Measurements from ENCODE around the gene ALPK1.

Gene ALPK1

DNA sequence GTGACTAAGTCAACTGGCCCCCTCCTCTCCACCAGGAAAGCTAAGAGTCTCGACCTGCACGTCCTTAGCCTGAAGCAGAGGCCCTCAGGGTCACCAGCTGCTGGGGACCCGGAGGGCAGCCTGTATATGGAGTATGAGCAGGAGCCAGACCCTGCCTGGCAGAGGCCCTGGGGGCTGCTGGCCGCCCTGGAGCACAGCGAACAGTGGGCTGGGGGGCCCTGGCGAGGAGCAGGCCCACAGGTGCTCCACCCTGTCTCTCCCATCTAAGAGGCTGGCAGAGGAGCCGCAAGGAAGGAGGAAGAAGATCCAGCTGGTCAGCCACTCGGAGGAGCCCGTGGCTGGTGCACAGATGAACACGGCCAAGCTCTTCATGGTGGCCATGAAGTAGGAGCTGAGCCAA is 61.2 kb downstream of the ALPK1 start:
- no peaks in the 10 kb centered on the region for H3K4me1 ChIP-seq (ENCODE audit: control insufficient read depth, insufficient read depth, low read length, poor library complexity, severe bottlenecking)
- WGBS, 2 experiments (ENCODE audit: insufficient coverage in 2 of 2) = 90 to 91% methylated on average over 8 to 10 of the region's 10 CpGs
- H3K9me3 ChIP-seq (ENCODE audit: control insufficient read depth, low read length) = peaks cover 4% of the 10 kb centered on the region
- no peak overlapping the region for H3K27ac ChIP-seq (ENCODE audit: low read depth, low read length, severe bottlenecking)
- no peak overlapping the region for H3K4me3 ChIP-seq (ENCODE audit: extremely low read depth, insufficient read depth, low read length, poor library complexity, severe bottlenecking)
- H3K36me3 ChIP-seq (ENCODE audit: control insufficient read depth, insufficient read depth, low read length) = no peaks in the 10 kb centered on the region

DNA sequence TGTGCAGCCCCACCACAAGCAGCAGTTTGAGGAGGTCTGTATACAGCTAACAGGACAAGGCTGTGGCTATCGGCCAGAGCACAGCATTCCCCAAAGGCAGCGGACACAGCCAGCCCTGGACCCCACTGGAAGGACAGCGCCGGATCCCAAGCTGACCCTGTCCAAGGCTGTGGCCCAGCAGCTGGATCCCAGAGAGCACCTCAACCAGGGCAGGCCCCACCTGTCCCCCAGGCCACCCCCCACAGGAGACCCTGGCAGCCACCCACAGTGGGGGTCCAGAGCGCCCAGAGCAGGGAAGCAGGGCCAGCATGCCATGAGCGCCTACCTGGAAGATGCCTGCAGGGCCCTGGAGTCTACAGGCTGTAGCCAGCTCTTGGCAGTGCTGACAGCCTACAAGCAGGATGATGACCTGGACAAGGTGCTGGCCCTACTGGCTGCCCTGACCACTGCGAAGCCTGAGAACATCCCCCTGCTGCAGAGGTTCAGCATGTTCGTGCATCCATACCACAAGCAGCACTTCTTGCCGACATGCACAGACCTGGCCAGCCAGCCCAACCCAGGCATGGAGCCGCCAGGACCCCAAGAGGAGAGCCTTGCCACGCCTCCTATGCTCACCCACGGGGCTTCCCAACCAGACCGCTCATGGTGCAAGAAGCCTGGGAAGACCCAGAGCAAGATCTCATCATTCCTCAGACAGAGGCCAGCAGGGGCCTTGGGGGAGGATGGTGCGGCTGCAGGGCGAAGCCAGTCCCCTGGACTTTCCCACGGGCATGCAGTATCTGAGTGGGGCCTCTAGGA is 62.0 kb downstream of the ALPK1 start:
- 87 to 92% methylated on average over 13 to 16 of the region's 16 CpGs for WGBS, 2 experiments (ENCODE audit: insufficient coverage in 2 of 2)
- H3K4me3 ChIP-seq (ENCODE audit: extremely low read depth, insufficient read depth, low read length, poor library complexity, severe bottlenecking) = no peak overlapping the region

DNA sequence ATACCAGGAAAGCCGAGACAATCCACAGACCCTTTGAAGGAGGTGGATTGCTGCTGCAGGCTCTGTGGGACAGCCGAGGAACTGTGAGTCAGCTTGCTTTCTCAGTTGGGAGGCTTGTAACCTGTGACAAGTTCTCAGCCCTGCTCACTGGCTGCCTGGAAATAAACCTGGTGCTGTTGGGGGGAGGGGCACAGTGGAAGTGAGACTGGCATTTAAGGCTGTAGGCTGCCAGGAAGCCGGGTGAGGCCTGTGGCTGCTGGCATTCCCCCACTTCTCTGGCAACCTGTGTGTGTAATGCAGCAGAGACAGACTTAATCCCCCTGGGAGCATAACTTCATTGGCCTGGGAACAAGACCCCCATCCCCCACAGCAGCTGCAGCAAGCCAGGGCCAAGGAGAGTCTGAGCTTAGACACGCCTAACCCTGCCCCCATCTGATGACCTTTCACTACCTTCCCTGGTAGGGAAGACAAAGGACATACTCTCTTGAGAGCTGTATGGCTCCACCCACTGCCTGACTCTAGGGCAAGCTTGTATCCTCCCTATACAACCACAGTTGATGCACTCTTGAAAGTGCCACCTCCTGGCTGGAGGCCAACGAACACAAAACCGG is 64.1 kb downstream of the ALPK1 start:
- H3K4me1 ChIP-seq (ENCODE audit: control insufficient read depth, insufficient read depth, low read length, poor library complexity, severe bottlenecking) = no peaks in the 10 kb centered on the region
- H3K4me3 ChIP-seq (ENCODE audit: extremely low read depth, insufficient read depth, low read length, poor library complexity, severe bottlenecking) = no peak overlapping the region
- H3K9me3 ChIP-seq (ENCODE audit: control insufficient read depth, low read length) = peaks cover 4% of the 10 kb centered on the region
- WGBS, 2 experiments (ENCODE audit: insufficient coverage in 2 of 2) = 48 to 95% methylated on average over 3 of the region's 6 CpGs
- no peaks in the 10 kb centered on the region for H3K36me3 ChIP-seq (ENCODE audit: control insufficient read depth, insufficient read depth, low read length)
- H3K27ac ChIP-seq (ENCODE audit: low read depth, low read length, severe bottlenecking) = peak overlapping the region; percentile 2

More for the DNA sequence above, 62.0 kb downstream of the ALPK1 start:
- Histone ChIP-seq H3K27ac (ENCODE audit: low read depth, low read length, severe bottlenecking) (no peak overlapping the region), H3K4me1 (ENCODE audit: control insufficient read depth, insufficient read depth, low read length, poor library complexity, severe bottlenecking) (no peaks in the 10 kb centered on the region), H3K36me3 (ENCODE audit: control insufficient read depth, insufficient read depth, low read length) (no peaks in the 10 kb centered on the region), H3K9me3 (ENCODE audit: control insufficient read depth, low read length) (peaks cover 4% of the 10 kb centered on the region)

GRCh38 chr4:112370466-112370865 is 73.3 kb downstream of the ALPK1 start:
- Histone ChIP-seq H3K4me3 (ENCODE audit: extremely low read depth, insufficient read depth, low read length, poor library complexity, severe bottlenecking) (no peak overlapping the region), H3K9me3 (ENCODE audit: control insufficient read depth, low read length) (no peaks in the 10 kb centered on the region), H3K27ac (ENCODE audit: low read depth, low read length, severe bottlenecking) (no peak overlapping the region), H3K4me1 (ENCODE audit: control insufficient read depth, insufficient read depth, low read length, poor library complexity, severe bottlenecking) (no peaks in the 10 kb centered on the region), H3K36me3 (ENCODE audit: control insufficient read depth, insufficient read depth, low read length) (no peaks in the 10 kb centered on the region)
- WGBS, 2 experiments (ENCODE audit: insufficient coverage in 2 of 2) = no CpG with 5 or more reads among the region's 1 CpG

GRCh38 chr4:112371361-112371760 is 74.2 kb downstream of the ALPK1 start:
- H3K36me3 ChIP-seq (ENCODE audit: control insufficient read depth, insufficient read depth, low read length) = no peaks in the 10 kb centered on the region
- no peak overlapping the region for H3K27ac ChIP-seq (ENCODE audit: low read depth, low read length, severe bottlenecking)
- no peaks in the 10 kb centered on the region for H3K9me3 ChIP-seq (ENCODE audit: control insufficient read depth, low read length)
- WGBS, 2 experiments (ENCODE audit: insufficient coverage in 2 of 2) = 89 to 100% methylated on average over 2 of the region's 3 CpGs
- H3K4me1 ChIP-seq (ENCODE audit: control insufficient read depth, insufficient read depth, low read length, poor library complexity, severe bottlenecking) = no peaks in the 10 kb centered on the region
- no peak overlapping the region for H3K4me3 ChIP-seq (ENCODE audit: extremely low read depth, insufficient read depth, low read length, poor library complexity, severe bottlenecking)

- no peaks in the 10 kb centered on the region for H3K4me1 ChIP-seq (ENCODE audit: control insufficient read depth, insufficient read depth, low read length, poor library complexity, severe bottlenecking)
These were observed 77.7 kb downstream of the ALPK1 start for GRCh38 chr4:112374850-112375249.

DNA sequence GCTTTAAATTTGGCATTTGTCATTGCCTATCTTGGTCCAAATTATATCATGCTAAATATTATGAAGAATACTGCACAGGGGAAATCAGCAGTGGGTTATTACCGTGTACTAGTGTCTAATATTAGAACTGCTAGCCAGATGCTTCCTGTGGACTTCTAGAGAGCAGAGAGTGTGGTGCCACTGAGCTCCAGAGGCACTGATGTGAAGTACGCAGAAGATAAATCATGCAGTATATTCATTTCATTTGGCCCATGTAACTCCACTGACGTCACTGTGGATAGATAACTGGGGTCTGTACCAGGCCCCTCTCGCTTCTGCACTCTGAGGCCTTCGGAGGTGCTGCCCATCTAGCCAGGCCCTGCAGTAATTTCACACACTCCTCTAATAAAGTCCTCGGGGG is 80.0 kb downstream of the ALPK1 start:
- H3K4me3 ChIP-seq (ENCODE audit: extremely low read depth, insufficient read depth, low read length, poor library complexity, severe bottlenecking) = no peak overlapping the region
- no peak overlapping the region for H3K27ac ChIP-seq (ENCODE audit: low read depth, low read length, severe bottlenecking)
- no peaks in the 10 kb centered on the region for H3K9me3 ChIP-seq (ENCODE audit: control insufficient read depth, low read length)
- H3K4me1 ChIP-seq (ENCODE audit: control insufficient read depth, insufficient read depth, low read length, poor library complexity, severe bottlenecking) = no peaks in the 10 kb centered on the region
- H3K36me3 ChIP-seq (ENCODE audit: control insufficient read depth, insufficient read depth, low read length) = no peaks in the 10 kb centered on the region
- 90 to 91% methylated on average over 5 to 6 of the region's 6 CpGs for WGBS, 2 experiments (ENCODE audit: insufficient coverage in 2 of 2)

More at GRCh38 chr4:112374850-112375249, 77.7 kb downstream of the ALPK1 start:
- Histone ChIP-seq H3K9me3 (ENCODE audit: control insufficient read depth, low read length) (no peaks in the 10 kb centered on the region), H3K27ac (ENCODE audit: low read depth, low read length, severe bottlenecking) (no peak overlapping the region), H3K4me3 (ENCODE audit: extremely low read depth, insufficient read depth, low read length, poor library complexity, severe bottlenecking) (no peak overlapping the region), H3K36me3 (ENCODE audit: control insufficient read depth, insufficient read depth, low read length) (no peaks in the 10 kb centered on the region)
- no CpG with 5 or more reads among the region's 2 CpGs for WGBS, 2 experiments (ENCODE audit: insufficient coverage in 2 of 2)

DNA sequence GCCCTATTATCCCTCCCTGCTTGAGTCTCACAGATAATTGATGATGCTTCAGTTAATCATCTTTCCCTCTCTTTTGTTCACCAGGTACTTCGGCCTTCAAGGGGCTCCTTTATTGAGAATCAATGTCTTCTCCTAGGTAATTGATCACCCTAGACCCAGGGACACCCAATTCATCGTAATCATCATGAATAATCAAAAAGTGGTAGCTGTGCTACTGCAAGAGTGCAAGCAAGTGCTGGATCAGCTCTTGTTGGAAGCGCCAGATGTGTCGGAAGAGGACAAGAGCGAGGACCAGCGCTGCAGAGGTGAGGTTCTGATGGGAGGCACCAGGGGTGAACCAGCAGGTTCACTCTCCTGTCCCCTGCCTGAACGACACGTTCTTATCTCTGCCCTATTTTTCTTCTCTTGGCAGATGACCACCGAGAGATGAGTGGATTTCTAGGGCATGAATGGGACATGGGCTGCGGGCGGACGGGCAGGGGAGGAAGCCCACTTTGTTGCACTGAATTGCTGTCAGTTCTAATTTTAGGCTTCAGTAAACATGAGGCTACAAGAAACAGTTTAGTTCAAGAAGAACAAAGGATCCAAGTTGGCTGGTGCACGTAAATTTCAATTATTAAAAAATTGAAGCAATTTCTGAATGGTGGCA is 80.5 kb downstream of the ALPK1 start:
- H3K9me3 ChIP-seq (ENCODE audit: control insufficient read depth, low read length) = no peaks in the 10 kb centered on the region
- H3K27ac ChIP-seq (ENCODE audit: low read depth, low read length, severe bottlenecking) = no peak overlapping the region
- no peaks in the 10 kb centered on the region for H3K4me1 ChIP-seq (ENCODE audit: control insufficient read depth, insufficient read depth, low read length, poor library complexity, severe bottlenecking)
- 88 to 95% methylated on average over 12 to 13 of the region's 13 CpGs for WGBS, 2 experiments (ENCODE audit: insufficient coverage in 2 of 2)
- H3K4me3 ChIP-seq (ENCODE audit: extremely low read depth, insufficient read depth, low read length, poor library complexity, severe bottlenecking) = no peak overlapping the region
- H3K36me3 ChIP-seq (ENCODE audit: control insufficient read depth, insufficient read depth, low read length) = no peaks in the 10 kb centered on the region

DNA sequence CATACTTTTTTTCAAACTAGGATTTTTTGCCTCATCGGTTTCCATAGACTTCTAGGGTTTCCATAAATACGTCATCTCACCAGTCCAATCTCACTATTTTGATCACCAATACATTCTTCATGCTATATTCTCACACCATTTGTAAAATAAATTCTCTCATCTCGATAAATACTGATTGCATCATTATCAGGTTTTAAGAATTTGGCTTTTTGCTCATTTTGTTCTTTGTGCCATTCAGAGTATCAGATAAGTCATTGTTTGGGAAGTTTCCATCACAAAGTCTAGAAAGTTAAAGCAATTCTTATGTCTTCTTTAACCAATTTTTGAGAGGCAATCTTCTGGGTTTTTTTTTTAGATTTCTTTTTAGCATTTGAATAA is 81.1 kb downstream of the ALPK1 start:
- WGBS, 2 experiments (ENCODE audit: insufficient coverage in 2 of 2) = 83 to 86% methylated on average over 2 to 3 of the region's 3 CpGs

GRCh38 chr4:112378858-112379257 is 81.7 kb downstream of the ALPK1 start:
- no peak overlapping the region for H3K4me3 ChIP-seq (ENCODE audit: extremely low read depth, insufficient read depth, low read length, poor library complexity, severe bottlenecking)
- H3K36me3 ChIP-seq (ENCODE audit: control insufficient read depth, insufficient read depth, low read length) = no peaks in the 10 kb centered on the region
- H3K27ac ChIP-seq (ENCODE audit: low read depth, low read length, severe bottlenecking) = no peak overlapping the region
- no peaks in the 10 kb centered on the region for H3K9me3 ChIP-seq (ENCODE audit: control insufficient read depth, low read length)
- 75 to 80% methylated on average over 1 to 2 of the region's 3 CpGs for WGBS, 2 experiments (ENCODE audit: insufficient coverage in 2 of 2)
- no peaks in the 10 kb centered on the region for H3K4me1 ChIP-seq (ENCODE audit: control insufficient read depth, insufficient read depth, low read length, poor library complexity, severe bottlenecking)

More for the DNA sequence above, 81.1 kb downstream of the ALPK1 start:
- Histone ChIP-seq H3K36me3 (ENCODE audit: control insufficient read depth, insufficient read depth, low read length) (no peaks in the 10 kb centered on the region), H3K27ac (ENCODE audit: low read depth, low read length, severe bottlenecking) (no peak overlapping the region), H3K9me3 (ENCODE audit: control insufficient read depth, low read length) (no peaks in the 10 kb centered on the region), H3K4me3 (ENCODE audit: extremely low read depth, insufficient read depth, low read length, poor library complexity, severe bottlenecking) (no peak overlapping the region), H3K4me1 (ENCODE audit: control insufficient read depth, insufficient read depth, low read length, poor library complexity, severe bottlenecking) (no peaks in the 10 kb centered on the region)

DNA sequence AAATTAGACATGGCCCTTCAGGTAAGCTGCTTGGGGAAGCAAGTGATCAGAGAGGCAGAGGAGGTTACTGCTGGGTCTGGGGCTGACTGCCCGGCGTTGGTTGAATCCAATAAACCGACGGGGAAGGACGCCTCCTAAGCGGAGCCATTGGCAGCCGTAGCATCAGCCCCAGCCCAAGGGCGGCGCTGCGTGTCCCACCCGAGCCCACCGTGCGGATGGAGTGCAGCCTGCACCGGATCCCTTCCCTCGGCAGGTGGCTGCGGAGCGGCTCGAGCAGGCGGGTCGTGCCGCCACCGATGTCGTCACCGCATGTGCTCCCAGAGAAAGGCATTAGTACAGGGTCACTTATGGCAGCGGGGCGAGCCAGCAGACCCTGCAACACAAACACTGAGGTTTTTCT is 82.1 kb downstream of the ALPK1 start:
- H3K27ac ChIP-seq (ENCODE audit: low read depth, low read length, severe bottlenecking) = no peak overlapping the region
- no peaks in the 10 kb centered on the region for H3K9me3 ChIP-seq (ENCODE audit: control insufficient read depth, low read length)
- no peak overlapping the region for H3K4me3 ChIP-seq (ENCODE audit: extremely low read depth, insufficient read depth, low read length, poor library complexity, severe bottlenecking)
- no peaks in the 10 kb centered on the region for H3K36me3 ChIP-seq (ENCODE audit: control insufficient read depth, insufficient read depth, low read length)
- WGBS, 2 experiments (ENCODE audit: insufficient coverage in 2 of 2) = 2 to 4% methylated on average over 16 to 25 of the region's 26 CpGs
- H3K4me1 ChIP-seq (ENCODE audit: control insufficient read depth, insufficient read depth, low read length, poor library complexity, severe bottlenecking) = no peaks in the 10 kb centered on the region
